ENCODE data around the gene TRANK1. TPM values are rescaled to one million over a fixed set of nuclear protein-coding genes. Genes with fewer than 3 reads are reported as not detected.

Gene TRANK1
- total RNA-seq, 1 experiment from 2014 or later = 6.3 TPM

DNA sequence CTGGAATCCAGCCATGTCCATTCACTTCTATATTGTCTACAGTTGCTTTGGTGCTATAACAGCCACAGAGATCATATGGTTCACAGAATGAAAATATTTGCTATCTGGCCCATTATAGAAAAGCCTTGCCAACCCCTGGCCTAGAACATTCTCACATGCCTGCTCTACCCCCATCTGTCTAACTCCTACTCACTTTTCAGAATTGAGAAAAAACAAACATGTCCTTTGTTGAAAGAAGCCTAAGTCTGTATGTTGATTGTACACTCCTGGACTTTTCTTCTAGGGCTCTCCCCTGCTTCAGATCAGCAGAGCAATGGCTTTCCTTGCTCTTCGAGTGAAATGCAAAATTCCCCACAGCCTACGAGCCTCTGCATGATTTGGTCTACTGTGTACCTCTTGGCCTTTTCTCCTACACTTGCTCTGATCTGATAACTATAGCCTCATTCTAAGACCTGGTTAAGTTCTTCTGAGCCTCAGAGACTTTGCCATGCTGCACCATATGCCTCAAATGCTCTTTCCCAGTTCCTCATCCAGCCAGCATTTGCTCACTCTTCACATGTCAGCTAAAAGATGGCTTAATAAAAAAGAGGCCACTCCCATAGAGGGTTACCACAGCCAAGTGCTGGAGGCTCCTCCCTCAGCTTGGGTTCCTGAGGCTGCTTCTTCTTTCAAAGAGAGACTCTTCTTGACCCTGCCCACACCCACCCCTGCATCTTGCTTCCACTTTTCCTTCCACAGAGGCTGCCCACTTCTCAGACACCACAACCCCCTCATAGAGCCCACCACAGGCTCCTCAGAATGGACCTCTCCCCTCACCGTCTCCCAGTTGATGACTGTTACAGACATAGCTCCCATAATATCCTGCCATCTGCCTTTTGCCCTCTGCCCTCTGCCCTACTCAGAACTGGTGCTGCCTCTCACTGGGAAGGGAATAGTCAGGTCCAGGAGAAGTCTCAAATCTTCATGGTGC lies 157.6 kb downstream of the TRANK1 start:
- Histone ChIP-seq H3K27ac (ENCODE audit: low read depth, low read length, poor library complexity, severe bottlenecking) (no peak overlapping the region), H3K9me3 (ENCODE audit: low read depth, low read length, poor library complexity, severe bottlenecking) (no peaks in the 10 kb centered on the region), H3K36me3 (ENCODE audit: insufficient read depth, low read length, poor library complexity, severe bottlenecking) (no peaks in the 10 kb centered on the region), H3K27me3 (replicated peaks; ENCODE audit: insufficient read depth, low read depth, low read length, poor library complexity) (no peaks in the 10 kb centered on the region), H3K4me1 (ENCODE audit: insufficient read depth, low read length, poor library complexity, severe bottlenecking) (no peaks in the 10 kb centered on the region), H3K4me3 (ENCODE audit: low read depth, low read length, poor library complexity, severe bottlenecking) (no peak overlapping the region)
- DNase-seq (ENCODE audit: low spot score) = no peak
- intact Hi-C loops (cut with micrococcal nuclease; ENCODE audit: unreplicated experiment) = no loop called here
- TF ChIP-seq, protein P1, sequence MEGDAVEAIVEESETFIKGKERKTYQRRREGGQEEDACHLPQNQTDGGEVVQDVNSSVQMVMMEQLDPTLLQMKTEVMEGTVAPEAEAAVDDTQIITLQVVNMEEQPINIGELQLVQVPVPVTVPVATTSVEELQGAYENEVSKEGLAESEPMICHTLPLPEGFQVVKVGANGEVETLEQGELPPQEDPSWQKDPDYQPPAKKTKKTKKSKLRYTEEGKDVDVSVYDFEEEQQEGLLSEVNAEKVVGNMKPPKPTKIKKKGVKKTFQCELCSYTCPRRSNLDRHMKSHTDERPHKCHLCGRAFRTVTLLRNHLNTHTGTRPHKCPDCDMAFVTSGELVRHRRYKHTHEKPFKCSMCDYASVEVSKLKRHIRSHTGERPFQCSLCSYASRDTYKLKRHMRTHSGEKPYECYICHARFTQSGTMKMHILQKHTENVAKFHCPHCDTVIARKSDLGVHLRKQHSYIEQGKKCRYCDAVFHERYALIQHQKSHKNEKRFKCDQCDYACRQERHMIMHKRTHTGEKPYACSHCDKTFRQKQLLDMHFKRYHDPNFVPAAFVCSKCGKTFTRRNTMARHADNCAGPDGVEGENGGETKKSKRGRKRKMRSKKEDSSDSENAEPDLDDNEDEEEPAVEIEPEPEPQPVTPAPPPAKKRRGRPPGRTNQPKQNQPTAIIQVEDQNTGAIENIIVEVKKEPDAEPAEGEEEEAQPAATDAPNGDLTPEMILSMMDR (conservative IDR thresholded peaks at IDR 0.05; ENCODE audit: low read depth, low read length) = no peak
- CTCF ChIA-PET = no interaction called here
- BruUV-seq (replicated peaks) = no TSS peak
- POLR2A ChIA-PET (ENCODE audit: low non-redundant PET) = no interaction called here

DNA sequence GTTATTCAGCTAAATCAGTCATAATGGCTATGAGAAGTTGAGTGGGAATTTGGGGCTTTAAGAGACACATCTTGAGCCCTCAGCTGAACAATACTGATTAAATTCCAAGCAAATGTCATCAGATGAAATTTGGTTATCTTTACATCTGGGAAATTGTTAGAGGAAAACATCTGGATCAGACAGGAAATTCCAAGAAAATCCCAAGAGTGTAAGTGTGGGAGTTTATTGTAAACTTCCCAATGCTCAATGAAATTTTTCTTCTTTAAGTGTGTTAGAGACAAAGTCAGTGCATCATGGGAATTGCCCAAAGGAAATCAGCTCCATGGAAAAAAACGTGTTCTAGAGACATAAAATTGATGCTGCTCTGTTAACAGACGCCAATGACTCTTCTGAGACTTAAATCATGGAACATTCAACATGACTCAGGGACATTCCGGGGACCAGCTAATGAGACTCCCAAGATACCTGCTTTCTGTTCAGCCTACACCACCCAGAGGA lies 160.7 kb downstream of the TRANK1 start:
- Histone ChIP-seq H3K27me3 (replicated peaks; ENCODE audit: insufficient read depth, low read depth, low read length, poor library complexity) (no peaks in the 10 kb centered on the region), H3K36me3 (ENCODE audit: insufficient read depth, low read length, poor library complexity, severe bottlenecking) (no peaks in the 10 kb centered on the region), H3K4me3 (ENCODE audit: low read depth, low read length, poor library complexity, severe bottlenecking) (no peak overlapping the region), H3K9me3 (ENCODE audit: low read depth, low read length, poor library complexity, severe bottlenecking) (no peaks in the 10 kb centered on the region), H3K27ac (ENCODE audit: low read depth, low read length, poor library complexity, severe bottlenecking) (no peak overlapping the region), H3K4me1 (ENCODE audit: insufficient read depth, low read length, poor library complexity, severe bottlenecking) (no peaks in the 10 kb centered on the region)
- no peak for TF ChIP-seq EZH2 (IDR thresholded peaks at IDR 0.05; ENCODE audit: borderline replicate concordance, low read depth, low read length, poor library complexity, severe bottlenecking)
- TF ChIP-seq, protein P1 (conservative IDR thresholded peaks at IDR 0.05; ENCODE audit: low read depth, low read length) = no peak
- peak; percentile 33 for DNase-seq (ENCODE audit: low spot score)
- POLR2A ChIA-PET (ENCODE audit: low non-redundant PET) = no interaction called here
- intact Hi-C loops (cut with micrococcal nuclease; ENCODE audit: unreplicated experiment) = no loop called here
- no TSS peak for BruUV-seq (replicated peaks)
- CTCF ChIA-PET = interaction anchor here (0.6 kb wide), 1 partner anchor 109 kb away, joined by 3 read pairs; no protein-coding TSS in a partner anchor

DNA sequence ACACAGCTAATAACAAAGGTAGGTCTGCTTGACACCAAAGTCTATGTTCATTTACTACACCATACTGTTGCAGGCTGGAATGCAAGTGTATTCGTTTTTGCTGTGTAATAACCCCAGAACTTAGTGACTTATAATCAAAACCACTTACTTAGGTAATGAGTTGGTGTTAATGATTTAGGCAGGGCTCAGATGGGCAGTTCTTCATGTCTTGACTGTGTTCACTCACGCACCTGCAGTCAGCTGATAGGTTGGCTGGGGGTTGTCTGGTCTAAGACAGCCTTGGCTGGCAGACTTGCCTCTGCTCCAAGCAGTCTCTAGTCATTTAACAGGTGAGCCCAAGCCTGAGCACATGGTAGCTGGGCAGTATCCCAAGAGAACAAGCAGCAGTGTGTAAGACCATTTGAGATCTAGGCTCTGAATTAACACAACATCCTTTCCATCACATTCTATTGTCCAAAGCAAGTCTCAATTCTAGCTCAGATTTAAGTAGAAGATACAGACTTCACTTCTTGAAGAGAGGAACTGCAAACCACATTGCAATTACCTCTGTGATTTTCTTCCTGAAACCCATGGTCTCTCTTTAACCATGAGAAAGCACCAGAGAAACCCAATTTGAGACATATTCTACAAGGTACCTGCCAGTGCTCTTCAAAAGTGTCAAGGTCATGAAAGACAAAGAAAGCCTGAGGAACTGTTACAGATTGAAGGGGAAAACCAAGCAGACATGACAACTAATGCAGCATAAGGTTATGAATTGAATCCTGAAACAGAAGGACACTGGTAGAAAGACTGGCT lies 167.2 kb downstream of the TRANK1 start:
- intact Hi-C loops (cut with micrococcal nuclease; ENCODE audit: unreplicated experiment) = no loop called here
- Histone ChIP-seq H3K27ac (ENCODE audit: low read depth, low read length, poor library complexity, severe bottlenecking) (no peak overlapping the region), H3K9me3 (ENCODE audit: low read depth, low read length, poor library complexity, severe bottlenecking) (no peaks in the 10 kb centered on the region), H3K27me3 (replicated peaks; ENCODE audit: insufficient read depth, low read depth, low read length, poor library complexity) (no peaks in the 10 kb centered on the region), H3K4me3 (ENCODE audit: low read depth, low read length, poor library complexity, severe bottlenecking) (no peak overlapping the region), H3K36me3 (ENCODE audit: insufficient read depth, low read length, poor library complexity, severe bottlenecking) (no peaks in the 10 kb centered on the region), H3K4me1 (ENCODE audit: insufficient read depth, low read length, poor library complexity, severe bottlenecking) (peaks cover 10% of the 10 kb centered on the region)
- no TSS peak for BruUV-seq (replicated peaks)
- DNase-seq (ENCODE audit: low spot score) = no peak
- ChIA-PET POLR2A (ENCODE audit: low non-redundant PET) (no interaction called here), CTCF (no interaction called here)
- no peak for TF ChIP-seq EZH2 (IDR thresholded peaks at IDR 0.05; ENCODE audit: borderline replicate concordance, low read depth, low read length, poor library complexity, severe bottlenecking)

Other genes with a start within 250 kb of the TRANK1 start
- 0.04 and 0.06 TPM in 2 replicates for gene DCLK3, start 180.5 kb downstream of the TRANK1 start, total RNA-seq (2021)
- gene EPM2AIP1, start 48.1 kb upstream of the TRANK1 start, total RNA-seq (2021) = 19.8 and 25.8 TPM in 2 replicates
- gene MLH1, start 48.5 kb upstream of the TRANK1 start, total RNA-seq (2021) = 50.6 and 60.7 TPM in 2 replicates
- 40.2 and 41.6 TPM in 2 replicates for gene LRRFIP2, start 229.5 kb upstream of the TRANK1 start, total RNA-seq (2021)